GM12891 (cell line): Measurements from ENCODE around the gene C2orf72.

Experiments
- POLR2A ChIP-seq: IDR thresholded peaks from 2 replicates; pipeline ENCODE4 v1.6.1; 2011; ENCODE audit warnings: low read depth, low read length, control low read depth
- POLR2AphosphoS5 ChIP-seq: IDR thresholded peaks from 2 replicates; pipeline ENCODE4 v1.6.1; 2011; ENCODE audit warnings: low read depth, low read length, control low read depth
- SPI1 ChIP-seq: IDR thresholded peaks from 2 replicates; pipeline ENCODE4 v1.6.1; 2011; ENCODE audit warnings: low read depth, low read length, control low read depth

DNA sequence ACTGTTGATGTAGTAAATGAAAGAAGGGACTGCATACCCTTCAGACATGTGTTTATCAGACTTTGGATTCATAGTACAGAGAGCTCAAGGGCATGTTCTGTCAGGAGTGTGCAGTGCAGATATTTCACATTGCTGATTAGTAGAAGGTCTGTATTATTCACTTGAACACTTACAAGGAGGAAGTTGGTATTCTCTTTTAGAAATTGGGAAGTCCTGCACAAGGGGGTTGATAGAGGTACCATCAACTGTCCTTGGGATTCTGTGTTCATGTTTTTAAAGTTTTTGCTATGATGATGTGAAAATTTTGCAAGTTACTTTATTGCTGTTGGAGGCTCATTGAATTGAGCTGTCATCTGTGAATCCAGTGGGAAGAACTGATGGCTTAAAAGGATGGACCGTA is 26.0 kb downstream of the C2orf72 start:
- TF ChIP-seq POLR2A (no peak), POLR2AphosphoS5 (no peak), SPI1 (no peak)
